GM21526 (cell line): ENCODE data around the gene VSIG8.
A peak's percentile ranks its signal among the peaks of the same experiment; 100 is the strongest.
"Not testable (repeated sequence)": the region's sequence is repeated elsewhere in the genome, so short reads cannot be mapped to it uniquely, and the experiment has no call there.

Source experiments
- ATAC-seq: cut with Tn5 transposase; IDR thresholded peaks from one replicate; pipeline ENCODE4 v1.9.1; 2021; ENCODE audit warnings: moderate library complexity; ENCODE audit not compliant: unreplicated experiment, low FRiP score

The VSIG8 gene, protein sequence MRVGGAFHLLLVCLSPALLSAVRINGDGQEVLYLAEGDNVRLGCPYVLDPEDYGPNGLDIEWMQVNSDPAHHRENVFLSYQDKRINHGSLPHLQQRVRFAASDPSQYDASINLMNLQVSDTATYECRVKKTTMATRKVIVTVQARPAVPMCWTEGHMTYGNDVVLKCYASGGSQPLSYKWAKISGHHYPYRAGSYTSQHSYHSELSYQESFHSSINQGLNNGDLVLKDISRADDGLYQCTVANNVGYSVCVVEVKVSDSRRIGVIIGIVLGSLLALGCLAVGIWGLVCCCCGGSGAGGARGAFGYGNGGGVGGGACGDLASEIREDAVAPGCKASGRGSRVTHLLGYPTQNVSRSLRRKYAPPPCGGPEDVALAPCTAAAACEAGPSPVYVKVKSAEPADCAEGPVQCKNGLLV

GRCh38 chr1:159862557-159862956, at the start of gene VSIG8:
VSIG8 (minus strand) TSS chr1:159862657; CDS start chr1:159862521, 136 bp downstream.
- no peak for ATAC-seq

- no peak for ATAC-seq
Observed at GRCh38 chr1:159911326-159912070, 49.0 kb upstream of the VSIG8 start.

GRCh38 chr1:159908031-159908940, 45.8 kb upstream of the VSIG8 start:
- ATAC-seq = no peak

DNA sequence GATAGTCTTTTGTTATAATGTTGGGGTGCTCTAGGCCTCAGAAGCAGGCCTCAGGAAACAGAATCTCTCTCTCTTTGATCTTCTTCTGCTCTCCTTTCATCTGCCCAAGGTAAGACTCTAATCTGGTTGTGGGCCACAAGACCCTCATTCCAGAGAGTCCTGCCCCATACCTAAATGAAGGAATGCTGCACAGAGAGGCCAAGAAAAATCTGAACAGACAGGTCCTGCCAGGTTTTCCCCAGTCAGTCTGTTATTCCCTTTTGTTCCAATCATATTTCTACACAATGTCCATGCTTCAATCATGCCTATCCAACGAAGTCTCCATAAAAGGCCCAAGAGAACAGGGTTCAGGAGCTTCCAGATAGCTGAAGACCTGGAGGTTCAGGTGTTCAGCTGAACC, 44.5 kb upstream of the VSIG8 start:
- ATAC-seq = no peak

GRCh38 chr1:159904036-159904435, 41.6 kb upstream of the VSIG8 start:
- not testable (repeated sequence) for ATAC-seq

DNA sequence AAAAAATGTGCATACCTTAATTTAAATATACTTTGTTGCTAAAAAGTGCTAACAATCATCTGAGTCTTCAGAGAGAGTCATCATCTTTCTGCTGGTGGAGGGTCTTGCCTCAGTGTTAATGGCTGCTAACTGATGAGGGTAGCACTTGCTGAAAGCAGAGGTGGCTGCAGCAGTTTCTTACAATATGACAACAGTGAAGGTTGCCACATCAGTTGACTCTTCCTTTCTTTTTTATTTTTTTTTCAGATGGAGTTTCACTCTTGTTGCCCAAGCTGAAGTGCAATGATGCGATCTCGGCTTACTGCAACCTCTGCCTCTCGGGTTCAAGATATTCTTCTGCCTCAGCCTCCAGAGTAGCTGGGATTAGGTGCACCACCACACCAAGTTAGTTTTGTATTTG, 40.1 kb upstream of the VSIG8 start:
- ATAC-seq = no peak

- no peak for ATAC-seq
Observed at GRCh38 chr1:159900755-159901360, 38.4 kb upstream of the VSIG8 start.

DNA sequence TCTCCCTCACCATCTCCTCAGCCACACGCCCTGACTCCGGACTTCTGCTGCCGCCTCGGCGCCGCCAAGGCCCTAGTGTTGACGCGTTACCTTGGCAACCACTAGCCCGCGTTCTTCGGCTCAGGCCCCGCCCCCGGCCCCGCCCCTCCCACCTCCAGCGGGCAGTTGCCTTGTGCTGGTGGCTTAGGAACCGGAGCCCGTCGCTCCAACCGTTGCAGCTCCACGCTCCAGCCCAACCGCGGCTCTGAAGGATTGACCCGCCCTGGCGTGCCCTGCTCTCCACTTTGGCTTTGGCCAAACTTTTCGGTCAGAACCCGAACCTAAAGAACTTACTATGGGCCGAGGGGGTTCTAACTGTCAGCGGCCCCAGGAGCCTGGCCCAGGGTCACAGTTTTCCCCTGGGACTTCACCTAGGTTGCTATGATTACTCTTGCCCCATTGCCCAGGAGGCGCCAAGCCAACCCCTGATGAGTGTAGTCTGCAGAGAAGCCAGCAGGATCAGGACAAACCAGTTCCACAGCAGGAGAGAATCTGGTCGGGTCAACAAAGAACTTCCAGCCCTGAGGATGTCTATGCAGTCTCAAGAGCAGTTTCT, 37.7 kb upstream of the VSIG8 start, which contains the start of gene CFAP45:
TSS of gene CFAP45 (minus strand) at position 80 of the 595 bp plus-strand sequence. CDS start at position 13, 67 bp downstream.
- no peak for ATAC-seq

DNA sequence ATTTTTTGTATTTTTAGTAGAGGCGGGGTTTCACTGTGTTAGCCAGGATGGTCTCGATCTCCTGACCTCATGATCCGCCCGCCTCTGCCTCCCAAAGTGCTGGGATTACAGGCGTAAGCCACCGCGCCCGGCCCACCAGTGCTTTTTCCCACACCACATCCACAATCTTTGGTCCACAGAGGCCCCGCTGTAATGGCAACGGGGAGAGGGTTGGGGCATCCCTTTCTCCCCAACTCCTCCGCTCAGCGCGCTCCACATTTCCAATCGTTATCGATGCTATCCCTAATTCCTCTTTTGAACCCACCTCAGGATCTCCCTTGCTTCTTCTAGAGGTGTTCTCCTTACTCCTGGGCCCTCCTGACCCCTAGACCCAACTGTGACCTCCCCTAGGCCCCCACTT, 37.2 kb upstream of the VSIG8 start:
- ATAC-seq = not testable (repeated sequence)

DNA sequence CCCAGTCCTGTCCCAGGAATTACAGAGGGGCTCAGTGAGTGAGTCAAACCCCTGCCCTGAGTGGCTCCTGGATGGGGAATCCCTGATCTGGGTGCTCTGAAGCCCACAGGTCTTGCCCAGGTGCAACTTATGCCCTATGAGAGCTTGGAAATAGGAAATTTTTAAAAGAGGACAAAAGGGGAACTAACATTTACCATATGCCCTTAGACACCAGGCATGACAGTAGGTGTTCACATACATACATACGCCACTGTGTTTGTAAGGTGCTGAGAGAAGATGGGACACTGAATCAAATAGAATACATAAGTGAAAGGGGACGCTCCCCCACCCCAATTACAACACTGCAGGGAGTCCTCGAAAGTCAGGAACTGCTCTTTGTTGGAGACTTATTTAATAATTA, 36.1 kb upstream of the VSIG8 start:
- ATAC-seq = no peak

DNA sequence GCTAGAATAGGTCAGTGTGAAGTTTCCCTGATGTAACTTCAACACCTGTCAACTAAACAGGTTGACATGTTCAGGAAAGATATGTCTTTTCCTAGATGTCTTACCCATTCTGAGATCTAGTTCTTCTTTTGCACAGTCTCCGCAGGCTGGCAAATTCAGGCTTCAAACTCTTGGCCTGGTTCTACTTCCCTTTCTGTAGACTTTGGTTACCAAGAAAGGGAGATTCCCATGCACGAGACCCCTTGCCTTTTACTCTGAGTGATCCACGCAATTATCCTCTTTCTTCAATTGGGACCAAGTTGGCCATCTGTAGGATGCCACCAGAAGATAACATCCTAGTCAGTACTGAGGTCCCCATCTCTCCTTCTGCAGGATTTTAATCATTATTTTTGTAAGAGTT, 35.5 kb upstream of the VSIG8 start:
- ATAC-seq = no peak

GRCh38 chr1:159896546-159896930, 34.1 kb upstream of the VSIG8 start:
- ATAC-seq = no peak

- no peak for ATAC-seq
Observed at GRCh38 chr1:159895836-159896545, 33.5 kb upstream of the VSIG8 start.

DNA sequence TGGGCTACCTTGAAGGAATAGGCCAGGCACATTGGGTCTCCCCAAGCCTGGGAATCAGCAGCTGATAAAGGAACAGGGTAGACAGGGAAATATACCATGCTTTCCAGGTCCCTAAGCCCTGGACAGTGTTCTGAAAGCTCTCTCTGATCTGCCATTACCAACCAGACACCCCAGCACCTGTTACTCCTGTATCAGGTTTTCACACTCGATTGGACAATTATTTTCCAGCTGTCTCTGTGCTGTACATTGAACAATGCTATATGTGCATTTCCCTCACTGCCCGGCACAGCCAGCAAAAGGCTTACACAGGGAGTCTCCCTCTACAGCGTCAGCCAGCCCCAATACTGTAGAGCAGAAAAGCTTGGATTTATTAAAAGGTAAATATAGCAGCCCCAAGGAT, 32.8 kb upstream of the VSIG8 start:
- ATAC-seq = no peak

DNA sequence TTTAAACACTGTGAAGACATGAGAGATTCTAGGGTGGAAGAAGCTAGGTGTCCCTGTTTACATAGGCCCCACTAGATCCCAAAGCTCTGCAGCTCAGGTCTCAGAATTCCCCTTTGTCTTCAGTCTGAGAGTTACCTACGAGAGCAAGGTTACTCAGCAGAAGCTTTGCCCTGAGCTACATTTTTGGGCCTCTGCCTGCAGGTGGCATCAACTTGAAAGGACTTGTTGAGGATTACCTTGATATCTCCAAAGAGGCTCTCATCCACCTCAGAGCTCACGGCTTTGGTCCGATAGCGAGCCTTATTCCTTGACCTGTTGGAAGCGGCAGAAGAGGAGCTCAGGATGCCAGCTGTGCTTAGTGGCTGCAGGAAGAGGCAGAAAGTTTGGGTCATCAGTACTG, 30.5 kb upstream of the VSIG8 start:
- no peak for ATAC-seq

DNA sequence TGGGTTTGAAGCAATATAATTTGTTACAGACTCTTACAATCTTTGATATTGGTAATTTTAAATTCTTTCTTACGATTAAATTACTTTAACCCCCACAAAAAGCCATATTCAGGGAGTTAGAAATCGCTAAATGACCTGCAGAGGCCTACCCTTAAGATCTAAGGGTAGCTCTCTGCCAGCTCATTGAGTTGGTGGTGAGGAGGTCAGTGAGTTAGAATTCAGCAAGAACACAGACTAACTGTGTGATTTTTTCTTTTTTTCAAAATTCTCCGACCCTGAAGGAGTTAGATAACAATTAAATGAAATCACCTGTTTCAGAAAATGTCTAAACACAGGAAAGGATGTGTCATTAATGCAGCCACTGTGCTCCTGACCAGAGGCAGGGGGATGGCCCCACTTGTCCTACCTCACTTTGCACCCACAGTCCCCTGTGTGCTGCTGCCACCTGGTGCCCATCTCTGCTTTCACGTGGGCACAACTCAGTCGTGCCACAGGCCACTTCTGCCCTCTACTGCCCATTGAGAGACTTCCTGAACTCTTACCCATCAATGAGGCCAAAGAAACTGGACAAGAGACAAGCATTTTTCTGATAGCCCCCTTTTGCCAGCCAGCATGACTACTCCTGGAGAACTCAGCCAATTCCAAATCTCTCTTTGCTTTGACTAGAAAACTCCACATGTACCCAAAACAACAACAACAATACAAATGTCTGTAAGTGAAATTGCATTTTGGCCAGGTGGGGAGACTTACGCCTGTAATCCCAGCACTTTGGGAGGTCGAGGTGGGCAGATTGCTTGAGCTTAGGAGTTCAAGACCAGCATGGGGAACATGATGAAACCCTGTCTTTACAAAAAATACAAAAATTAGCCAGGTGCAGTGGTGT, 29.1 kb upstream of the VSIG8 start:
- peak; percentile 59 for ATAC-seq

DNA sequence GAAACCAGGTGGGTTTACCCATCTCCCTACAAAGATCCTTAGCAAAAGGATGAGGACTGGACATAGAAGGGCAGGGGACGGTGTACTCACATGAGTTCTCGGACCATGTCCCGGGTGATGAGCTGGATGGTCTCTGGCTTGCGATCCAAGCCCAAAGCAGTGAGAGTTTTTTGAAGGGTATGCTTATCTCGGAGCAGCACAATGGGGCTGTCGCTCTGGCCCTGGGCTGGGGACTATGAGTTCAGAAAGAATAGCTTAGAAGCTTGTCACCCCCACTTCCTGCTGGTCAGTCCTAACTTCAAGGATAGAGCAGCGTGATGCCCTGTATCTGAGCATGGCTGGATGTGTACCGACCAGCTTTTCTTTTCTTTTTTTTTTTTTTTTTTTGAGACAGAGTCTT, 27.9 kb upstream of the VSIG8 start:
- ATAC-seq = no peak

DNA sequence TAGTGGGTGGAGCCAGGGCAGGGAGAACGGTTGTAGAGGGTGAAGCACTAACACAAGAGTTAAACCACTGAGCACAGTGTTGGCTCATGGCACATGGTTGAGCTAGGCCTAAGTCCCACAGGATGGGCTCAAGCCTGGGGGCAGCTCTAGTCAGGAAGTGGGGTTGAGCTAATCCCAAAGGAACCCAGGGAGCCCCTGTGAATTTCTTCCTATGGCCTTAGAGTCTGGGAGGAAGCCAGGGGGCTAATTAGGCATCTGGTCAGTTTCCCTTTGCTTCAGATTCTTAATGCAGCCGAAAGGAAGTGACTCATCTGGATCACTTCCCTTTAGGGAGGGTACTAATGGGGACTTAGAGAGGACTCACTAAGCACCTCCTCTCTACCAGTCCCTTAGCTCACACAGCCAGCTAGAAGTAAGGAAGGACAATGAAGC, 27.4 kb upstream of the VSIG8 start:
- ATAC-seq = peak; percentile 91
